WERI-Rb-1 (cell line): Measurements from ENCODE around the gene ROR2.

Experiments used
- DNase-seq: peaks from one replicate; pipeline ENCODE4 v3.0.0-alpha.2; 2020
- H3K27ac ChIP-seq: fragments of 250-450 bp; sonication (Bioruptor Pico); 2 replicates; pipeline ENCODE4 v1.5.1; 2020; ENCODE audit warnings: mild to moderate bottlenecking, moderate library complexity
- H3K27me3 ChIP-seq: fragments of 250-450 bp; sonication (Bioruptor Pico); 2 replicates; pipeline ENCODE4 v1.5.1; 2021; ENCODE audit warnings: mild to moderate bottlenecking, low read depth, moderate library complexity; ENCODE audit not compliant: insufficient read depth, severe bottlenecking
- H3K36me3 ChIP-seq: fragments of 250-450 bp; sonication (Bioruptor Pico); 2 replicates; pipeline ENCODE4 v1.5.1; 2020; ENCODE audit warnings: mild to moderate bottlenecking, moderate library complexity
- H3K4me3 ChIP-seq: 2 replicates; pipeline ENCODE4 v1.5.1; 2011; ENCODE audit warnings: low read depth, mild to moderate bottlenecking, control low read depth, low read length
- H3K9me3 ChIP-seq: fragments of 250-450 bp; sonication (Bioruptor Pico); 2 replicates; pipeline ENCODE4 v1.5.1; 2021; ENCODE audit warnings: mild to moderate bottlenecking, moderate library complexity; ENCODE audit not compliant: severe bottlenecking
- TF ChIP-seq, protein P1 (sequence below): IDR thresholded peaks from 2 replicates; pipeline ENCODE4 v1.5.1; 2011; ENCODE audit warnings: low read depth, mild to moderate bottlenecking, control low read depth, inconsistent platforms, low read length

ROR2 gene

DNA sequence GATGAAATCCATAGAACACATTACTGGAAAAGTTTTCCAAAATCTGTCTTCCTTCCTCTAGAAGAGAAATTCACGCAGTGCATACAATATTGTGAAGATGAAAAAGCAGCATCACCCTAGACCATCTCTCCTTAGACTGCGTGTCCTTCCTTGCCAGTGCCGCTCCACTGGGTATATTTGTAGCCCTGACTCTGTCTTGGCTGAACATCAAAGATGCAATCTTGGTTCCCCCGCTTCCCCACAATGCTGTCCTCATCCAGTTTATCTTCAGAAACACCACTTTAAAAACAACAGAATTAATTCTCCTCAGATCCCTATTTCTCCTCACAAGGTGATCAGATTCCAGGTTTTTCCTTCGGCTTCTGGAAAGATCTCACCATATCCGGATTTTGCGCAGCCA lies 53.9 kb downstream of the ROR2 start:
- H3K36me3 ChIP-seq: no peaks in the 10 kb centered on the region
- H3K4me3 ChIP-seq: no peak overlapping the region
- H3K27me3 ChIP-seq: no peaks in the 10 kb centered on the region
- TF ChIP-seq, protein P1, sequence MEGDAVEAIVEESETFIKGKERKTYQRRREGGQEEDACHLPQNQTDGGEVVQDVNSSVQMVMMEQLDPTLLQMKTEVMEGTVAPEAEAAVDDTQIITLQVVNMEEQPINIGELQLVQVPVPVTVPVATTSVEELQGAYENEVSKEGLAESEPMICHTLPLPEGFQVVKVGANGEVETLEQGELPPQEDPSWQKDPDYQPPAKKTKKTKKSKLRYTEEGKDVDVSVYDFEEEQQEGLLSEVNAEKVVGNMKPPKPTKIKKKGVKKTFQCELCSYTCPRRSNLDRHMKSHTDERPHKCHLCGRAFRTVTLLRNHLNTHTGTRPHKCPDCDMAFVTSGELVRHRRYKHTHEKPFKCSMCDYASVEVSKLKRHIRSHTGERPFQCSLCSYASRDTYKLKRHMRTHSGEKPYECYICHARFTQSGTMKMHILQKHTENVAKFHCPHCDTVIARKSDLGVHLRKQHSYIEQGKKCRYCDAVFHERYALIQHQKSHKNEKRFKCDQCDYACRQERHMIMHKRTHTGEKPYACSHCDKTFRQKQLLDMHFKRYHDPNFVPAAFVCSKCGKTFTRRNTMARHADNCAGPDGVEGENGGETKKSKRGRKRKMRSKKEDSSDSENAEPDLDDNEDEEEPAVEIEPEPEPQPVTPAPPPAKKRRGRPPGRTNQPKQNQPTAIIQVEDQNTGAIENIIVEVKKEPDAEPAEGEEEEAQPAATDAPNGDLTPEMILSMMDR: no peak
- H3K27ac ChIP-seq: peak overlapping the region; percentile 93
- no peaks in the 10 kb centered on the region for H3K9me3 ChIP-seq
- DNase-seq: no peak

- TF ChIP-seq, protein P1: no peak
- Histone ChIP-seq H3K4me3 (no peak overlapping the region), H3K27me3 (no peaks in the 10 kb centered on the region), H3K36me3 (no peaks in the 10 kb centered on the region), H3K27ac (peak overlapping the region; percentile 32), H3K9me3 (no peaks in the 10 kb centered on the region)
- no peak for DNase-seq
Measured at GRCh38 chr9:91894536-91894935, 55.5 kb downstream of the ROR2 start.

DNA sequence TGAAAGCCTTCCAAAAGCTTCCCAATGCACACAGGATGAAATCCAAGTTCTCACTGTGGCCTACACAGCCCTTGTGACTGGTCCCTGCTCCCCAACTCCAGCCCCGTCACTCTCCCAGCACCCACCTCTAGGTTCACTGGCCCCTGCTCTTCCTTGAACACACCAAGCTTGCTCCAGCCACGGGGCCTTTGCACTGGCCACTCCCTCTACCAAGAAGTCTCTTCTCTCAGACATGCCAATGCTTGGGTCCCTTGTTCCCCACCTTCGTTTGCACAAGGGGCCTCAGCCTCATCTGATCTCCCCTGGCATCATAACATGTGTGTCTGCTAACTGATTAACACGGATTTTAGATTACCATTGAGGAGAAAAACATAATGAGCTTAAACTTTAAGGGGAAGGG lies 56.0 kb downstream of the ROR2 start:
- Histone ChIP-seq H3K27me3 (no peaks in the 10 kb centered on the region), H3K36me3 (no peaks in the 10 kb centered on the region), H3K9me3 (no peaks in the 10 kb centered on the region), H3K27ac (peak overlapping the region; percentile 32), H3K4me3 (no peak overlapping the region)
- TF ChIP-seq, protein P1: no peak
- DNase-seq: no peak

- TF ChIP-seq, protein P1: no peak
Measured at GRCh38 chr9:91891915-91892314, 58.1 kb downstream of the ROR2 start.

GRCh38 chr9:91890662-91891061 lies 59.4 kb downstream of the ROR2 start:
- Histone ChIP-seq H3K27me3 (no peaks in the 10 kb centered on the region), H3K27ac (no peak overlapping the region), H3K9me3 (no peaks in the 10 kb centered on the region), H3K36me3 (no peaks in the 10 kb centered on the region), H3K4me3 (no peak overlapping the region)
- no peak for DNase-seq
- TF ChIP-seq, protein P1: no peak

More at GRCh38 chr9:91891915-91892314, 58.1 kb downstream of the ROR2 start:
- no peak overlapping the region for H3K27ac ChIP-seq
- H3K4me3 ChIP-seq: no peak overlapping the region
- H3K36me3 ChIP-seq: no peaks in the 10 kb centered on the region
- no peaks in the 10 kb centered on the region for H3K27me3 ChIP-seq
- DNase-seq: no peak
- H3K9me3 ChIP-seq: no peaks in the 10 kb centered on the region

- no peak for DNase-seq
- no peak overlapping the region for H3K4me3 ChIP-seq
- no peaks in the 10 kb centered on the region for H3K27me3 ChIP-seq
- no peaks in the 10 kb centered on the region for H3K9me3 ChIP-seq
- H3K36me3 ChIP-seq: no peaks in the 10 kb centered on the region
- peak overlapping the region; percentile 31; the same call in 1 of the 2 replicates for H3K27ac ChIP-seq
- TF ChIP-seq, protein P1: peak; percentile 40; the same call in 1 of the 2 replicates
Measured at GRCh38 chr9:91889161-91889911, 60.7 kb downstream of the ROR2 start.
